DMS153 (cell line): Measurements from ENCODE around the gene TMEM260.
"Not testable (repeated sequence)": the region's sequence is repeated elsewhere in the genome, so short reads cannot be mapped to it uniquely, and the experiment has no call there.

Experiments used
- DNase-seq: peaks from one replicate; lab custom pipeline; 2025; lab: John Stamatoyannopoulos, UW

The TMEM260 gene

DNA sequence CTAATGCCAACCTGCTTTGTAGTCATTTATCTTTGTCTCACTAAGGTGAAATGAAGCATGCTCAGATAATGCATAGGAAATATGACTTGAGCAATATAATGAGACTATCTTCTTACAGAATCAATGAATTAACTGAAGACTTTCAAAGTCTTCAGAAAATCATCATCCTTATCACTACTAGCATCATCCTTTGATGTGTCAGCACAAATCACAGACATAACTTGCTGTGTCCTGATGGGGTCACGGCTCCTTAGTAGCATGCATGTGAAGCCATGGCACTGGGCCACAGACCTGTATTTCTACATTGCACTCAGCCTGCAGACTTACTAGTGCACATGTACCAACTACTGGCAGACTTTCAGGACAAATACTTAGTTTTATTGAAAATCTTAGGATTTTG, 18.9 kb downstream of the TMEM260 start:
- no peak for DNase-seq

DNA sequence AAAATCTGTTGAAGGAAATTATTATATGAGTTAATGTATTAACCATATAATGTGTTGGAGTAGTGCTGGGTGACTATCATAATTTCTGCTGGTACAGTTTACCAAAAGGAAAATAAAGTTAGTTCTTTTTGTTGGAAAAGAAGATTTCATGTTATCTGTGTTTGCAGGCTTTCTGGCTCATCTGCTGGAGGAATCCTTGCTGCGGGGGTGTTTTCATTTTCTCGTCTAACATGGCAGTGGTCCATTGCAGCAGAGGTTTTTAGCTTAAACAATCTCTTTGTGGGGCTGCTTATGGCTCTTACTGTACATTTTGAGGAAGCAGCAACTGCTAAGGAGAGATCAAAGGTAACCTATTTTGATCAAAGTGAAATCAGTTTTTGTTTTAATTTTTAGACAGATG, 24.1 kb downstream of the TMEM260 start:
- no peak for DNase-seq

DNA sequence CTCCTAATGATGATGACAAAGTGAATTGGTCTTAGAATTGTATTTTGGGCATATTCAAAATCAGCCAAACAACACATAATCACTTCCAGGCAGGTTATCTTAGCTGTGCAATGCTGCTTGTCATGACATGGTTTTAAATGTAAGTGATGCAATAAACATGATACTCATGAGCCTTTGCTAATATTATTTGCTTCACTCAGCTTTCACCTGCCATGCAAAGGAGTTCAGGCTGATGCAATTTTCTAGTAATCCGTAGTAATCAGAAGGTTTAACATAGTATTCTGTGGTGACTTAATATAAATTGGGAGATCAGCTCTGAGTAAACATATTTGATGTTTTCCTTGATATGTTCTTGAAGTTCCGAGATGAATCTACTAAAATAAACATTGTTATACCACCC, 29.1 kb downstream of the TMEM260 start:
- DNase-seq: peak; percentile 6

DNA sequence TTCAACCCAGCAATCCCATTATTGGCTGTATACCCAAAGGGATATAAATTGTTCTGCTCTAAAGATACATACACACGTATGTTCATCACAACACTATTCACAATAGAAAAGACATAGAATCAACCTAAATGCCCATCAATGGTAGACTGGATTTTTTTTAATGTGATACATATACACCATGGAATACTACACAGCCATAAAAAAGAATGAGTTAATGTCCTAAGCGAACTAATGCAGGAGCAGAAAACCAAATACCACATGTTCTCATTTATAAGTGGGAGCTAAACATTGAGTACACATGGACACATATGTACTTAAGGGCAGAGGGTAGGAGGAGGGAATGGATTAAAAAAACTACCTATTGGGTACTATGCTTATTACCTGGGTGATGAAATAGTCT, 32.1 kb downstream of the TMEM260 start:
- not testable (repeated sequence) for DNase-seq

DNA sequence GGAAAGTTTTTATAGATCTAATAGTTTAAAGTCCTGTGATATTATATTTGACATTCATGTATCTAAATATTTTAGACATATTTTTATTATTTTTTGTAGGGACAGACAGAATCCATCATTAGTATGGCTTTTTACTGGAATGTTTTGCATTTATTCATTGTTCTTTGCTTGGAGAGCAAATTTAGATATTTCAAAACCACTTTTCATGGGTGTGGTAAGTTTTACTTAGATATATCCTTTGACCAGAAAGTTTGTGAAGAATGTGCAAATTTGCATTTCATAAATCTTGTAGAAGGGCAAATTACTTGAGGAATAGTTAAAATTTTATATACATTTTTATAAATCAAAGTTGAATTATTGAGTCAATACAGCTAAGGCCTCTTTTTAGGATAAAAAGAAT, 37.5 kb downstream of the TMEM260 start:
- no peak for DNase-seq

DNA sequence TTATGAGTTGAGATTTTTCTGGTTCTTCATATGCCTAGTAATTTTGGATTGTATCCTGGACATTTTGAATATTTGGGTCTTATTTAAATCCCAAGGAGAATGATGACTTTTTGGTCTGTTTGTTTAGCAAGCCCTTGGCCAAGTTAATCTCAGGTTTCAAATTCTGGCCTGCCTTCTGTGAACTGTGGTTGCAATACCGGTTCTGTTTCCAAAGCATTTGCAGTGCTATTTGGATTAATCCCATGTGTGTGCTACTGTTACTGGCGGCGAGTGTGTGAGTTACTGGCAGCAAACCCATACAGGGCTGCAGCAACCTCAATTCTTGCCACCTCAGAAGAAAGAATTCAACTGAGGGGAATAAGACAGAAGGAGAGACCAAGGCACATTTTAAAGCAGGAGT, 51.1 kb downstream of the TMEM260 start:
- no peak for DNase-seq

DNA sequence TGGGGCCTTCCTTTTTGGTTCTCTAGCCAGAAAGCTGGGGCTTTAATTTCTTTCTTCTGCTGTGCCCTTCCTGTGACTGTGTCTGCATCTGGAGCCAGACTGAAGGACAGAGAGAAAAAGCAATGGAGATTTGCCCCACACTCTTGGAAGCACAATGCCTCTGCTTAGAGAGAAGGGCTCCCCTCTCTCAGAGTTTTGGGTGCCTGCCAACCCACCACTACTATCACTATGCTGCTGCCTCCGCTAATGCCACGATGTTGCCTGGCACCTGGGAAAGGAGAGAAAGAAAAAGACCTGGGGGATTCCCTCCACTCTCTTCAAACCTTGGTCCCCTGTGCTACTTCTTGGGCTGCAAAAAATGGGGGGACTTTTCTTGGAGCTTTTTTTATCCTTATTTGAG, 52.6 kb downstream of the TMEM260 start:
- DNase-seq: no peak

DNA sequence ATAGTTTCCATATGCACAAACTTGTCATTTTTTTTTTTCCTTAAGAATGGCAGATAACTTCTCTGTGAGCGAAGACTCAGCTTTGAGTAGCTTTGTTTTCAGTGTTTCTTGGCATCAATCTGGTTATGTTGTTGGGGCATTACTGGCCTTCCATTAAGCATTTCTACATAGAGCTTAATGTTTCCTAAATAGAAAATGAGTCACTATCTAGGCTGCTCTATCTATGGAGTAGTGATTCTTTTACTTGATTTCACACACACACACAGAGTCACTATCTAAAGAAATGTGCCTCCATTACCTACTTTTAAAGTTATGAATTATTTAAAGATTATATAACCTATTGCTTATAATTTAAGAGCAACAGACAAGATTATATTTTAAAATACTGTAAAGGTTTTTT, 53.9 kb downstream of the TMEM260 start:
- no peak for DNase-seq

DNA sequence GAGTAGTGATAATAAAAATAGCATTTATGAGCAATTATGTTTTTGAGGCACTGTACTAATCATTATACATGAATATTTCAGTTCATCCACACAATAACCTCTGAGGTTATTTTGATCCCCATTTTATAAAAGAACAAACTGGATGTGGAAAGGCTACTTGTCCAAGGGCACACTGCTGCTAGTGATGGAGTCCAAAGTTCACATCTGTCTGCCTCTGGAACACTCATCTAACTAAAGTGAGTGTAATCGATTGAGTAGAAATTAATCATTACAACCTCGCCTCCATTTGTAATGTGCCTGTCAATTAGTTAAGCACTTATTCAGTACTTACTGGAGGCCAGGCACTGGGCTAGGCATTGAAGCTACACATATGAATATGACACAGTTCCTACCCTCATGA, 55.4 kb downstream of the TMEM260 start:
- no peak for DNase-seq

DNA sequence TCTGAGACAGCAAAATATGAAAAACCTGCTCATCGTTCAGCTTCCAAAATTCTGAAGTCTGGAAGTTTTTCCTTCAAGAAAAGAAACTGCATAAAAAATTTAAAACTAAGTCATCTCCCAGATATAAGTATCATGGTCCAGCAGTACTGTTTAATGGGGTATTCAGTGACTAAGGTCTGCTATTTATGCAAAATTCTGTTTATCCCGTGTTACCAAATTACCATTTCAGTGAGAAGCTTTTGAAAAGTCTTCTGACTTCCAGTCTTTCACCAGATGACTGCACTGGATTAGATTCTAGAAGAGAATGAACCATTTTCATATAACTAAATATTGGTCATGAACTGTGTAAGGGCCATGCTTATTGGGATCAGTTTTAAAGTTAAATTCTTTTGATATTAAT, 67.9 kb downstream of the TMEM260 start:
- no peak for DNase-seq

DNA sequence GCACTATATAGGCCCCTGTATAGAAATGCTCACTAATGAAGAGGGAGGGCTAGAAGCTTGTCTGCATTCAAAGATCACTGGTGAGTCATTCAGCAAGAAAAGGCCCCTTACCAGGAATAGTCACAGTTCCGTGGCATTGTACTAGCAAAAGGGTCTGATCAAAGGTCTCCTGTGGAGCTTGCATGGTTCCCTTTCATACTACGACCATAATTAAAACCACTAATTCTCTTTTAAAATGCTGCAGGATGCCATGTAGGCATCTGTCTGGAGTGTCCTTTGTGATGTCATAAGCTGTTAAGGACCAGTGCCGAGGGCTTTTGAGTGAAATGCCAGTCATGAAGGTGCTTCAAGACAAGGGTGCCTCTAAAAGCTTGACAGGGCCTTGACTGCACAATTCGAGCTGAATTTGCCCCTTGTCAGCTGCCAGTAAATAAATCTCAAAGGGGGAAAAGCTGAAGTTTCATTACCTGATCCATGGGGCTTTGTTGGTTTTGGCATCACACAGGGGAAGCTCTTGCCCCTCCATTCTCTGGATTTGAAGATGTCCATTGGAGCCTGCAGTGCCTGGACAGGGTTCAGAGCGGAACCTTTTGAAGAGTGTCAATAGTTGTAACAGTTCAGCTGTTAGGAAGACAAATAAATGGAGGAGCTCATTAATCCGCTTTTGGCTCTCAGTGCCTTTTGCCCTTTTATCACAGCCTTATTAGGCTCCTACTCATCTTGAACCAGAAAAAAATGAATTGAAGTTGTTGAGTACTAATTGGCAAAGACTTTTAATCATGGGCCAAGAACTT, 69.1 kb downstream of the TMEM260 start:
- peak; percentile 86 for DNase-seq

DNA sequence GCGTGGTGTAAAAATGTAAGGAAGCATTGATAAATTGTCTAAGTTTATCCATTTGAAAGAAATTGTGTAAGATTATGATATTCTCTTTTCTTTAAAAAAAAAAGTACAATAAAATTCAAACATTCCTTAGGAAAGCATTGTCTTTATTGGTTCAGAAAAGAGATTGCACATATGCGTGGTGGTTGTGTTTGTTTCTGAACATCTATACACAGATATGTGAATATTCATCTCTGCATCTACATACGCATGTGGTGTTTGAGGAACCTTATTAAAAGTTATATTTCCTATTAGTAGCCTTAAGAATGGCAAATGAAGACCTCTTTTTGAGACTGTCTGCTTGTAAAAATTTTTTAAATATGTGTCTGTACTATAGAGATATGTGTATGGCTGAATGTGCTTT, 69.8 kb downstream of the TMEM260 start:
- no peak for DNase-seq

DNA sequence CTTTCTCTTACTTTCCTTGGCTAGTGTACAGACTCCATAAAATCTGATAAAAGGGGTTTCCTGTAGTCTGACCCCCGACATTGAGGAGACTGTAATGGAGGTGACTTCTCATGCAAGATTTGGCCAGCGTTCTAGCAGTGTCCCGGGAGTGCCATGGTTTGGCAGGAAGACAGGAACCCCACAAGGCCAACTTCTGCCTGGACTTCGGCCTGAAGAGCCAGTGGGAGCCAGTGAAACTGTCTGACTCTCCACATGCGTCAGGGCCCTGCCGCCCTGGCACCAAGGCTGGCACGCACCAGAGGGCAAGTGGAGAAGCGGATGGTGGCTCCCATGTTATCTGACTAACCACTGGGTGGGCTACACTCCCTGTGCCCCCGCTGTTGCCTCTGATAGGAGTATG, 70.5 kb downstream of the TMEM260 start:
- DNase-seq: no peak

DNA sequence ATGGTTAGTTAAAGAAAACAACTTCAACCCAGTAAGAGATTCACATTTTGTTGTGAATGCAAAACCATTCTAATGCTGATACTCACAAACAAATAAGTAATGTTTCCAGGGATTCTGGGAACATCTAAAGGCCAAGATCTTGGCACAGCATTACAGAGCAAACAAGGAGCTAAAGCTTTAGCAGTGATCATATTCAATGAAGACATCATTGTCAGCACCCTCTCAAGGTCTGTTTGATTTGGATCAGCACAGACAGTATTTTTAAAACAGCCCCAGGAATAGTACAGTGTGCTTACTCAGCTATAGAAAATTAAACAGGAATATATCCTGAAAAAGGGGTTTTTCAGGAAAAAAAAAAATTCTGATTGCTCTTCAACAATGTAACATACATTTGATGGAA, 71.4 kb downstream of the TMEM260 start:
- DNase-seq: no peak

DNA sequence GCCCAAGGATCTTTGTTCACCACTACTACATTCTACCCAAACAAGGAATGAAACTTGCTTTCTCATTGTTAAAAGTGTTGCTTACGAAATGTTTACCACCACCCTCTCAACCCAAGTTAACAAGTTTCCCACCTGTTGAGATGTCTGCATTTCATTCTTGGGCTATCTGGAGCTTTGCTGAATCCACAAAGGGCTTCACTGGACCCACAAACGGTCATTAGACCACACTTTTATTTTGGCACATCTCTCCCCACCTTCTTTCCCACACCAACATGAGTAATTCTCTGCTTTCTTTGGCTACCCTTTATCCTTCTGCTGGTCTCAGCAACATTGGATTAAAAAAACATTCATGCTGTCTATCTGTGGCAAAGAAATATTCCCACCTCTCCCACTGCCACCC, 78.0 kb downstream of the TMEM260 start:
- no peak for DNase-seq

DNA sequence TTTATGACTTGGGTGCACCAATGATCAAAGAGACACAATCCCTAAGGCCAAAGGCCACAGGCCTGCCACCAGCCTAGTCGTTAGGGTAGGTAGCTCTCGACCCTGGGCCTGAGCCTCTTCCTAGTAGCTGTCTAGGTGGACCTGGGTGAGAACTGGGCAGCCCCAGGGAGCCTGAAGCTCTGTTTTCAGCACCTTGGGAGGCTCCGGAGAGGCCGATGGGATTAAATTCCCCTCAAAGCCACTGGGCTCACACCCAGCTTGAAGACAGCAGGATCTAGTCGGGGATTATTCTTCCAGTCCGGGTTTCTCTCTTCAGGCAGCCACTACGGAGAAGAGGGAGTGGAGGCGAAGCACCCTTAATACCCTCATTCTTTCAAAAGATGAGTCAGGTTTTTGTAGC, 79.8 kb downstream of the TMEM260 start:
- no peak for DNase-seq

DNA sequence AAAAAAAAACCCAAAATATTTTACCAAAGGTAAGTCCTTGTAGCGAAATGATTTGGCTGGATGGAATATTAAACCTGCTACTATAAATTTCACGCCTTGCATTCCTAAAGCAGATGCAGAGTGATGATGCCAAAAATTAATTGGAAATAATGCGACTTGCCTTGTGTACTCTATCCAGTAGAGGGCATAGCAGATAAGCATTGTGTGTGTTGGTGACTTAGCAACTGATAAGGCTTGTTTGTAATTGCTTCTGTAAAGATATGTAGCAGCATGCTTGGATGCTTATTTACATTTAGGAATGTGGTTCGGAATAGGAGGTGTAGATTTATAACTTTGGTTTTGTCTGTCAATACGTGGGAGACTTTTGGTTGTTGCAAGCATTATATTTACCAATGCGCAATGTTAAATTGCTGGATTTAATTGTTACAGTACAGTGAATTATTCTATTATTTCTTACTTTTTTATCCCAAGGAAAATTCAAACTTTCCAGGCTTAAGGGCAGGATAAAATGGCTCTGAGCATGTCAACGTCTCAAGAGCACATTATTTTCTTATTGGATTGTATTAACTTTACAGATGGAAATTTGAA, 80.5 kb downstream of the TMEM260 start:
- DNase-seq: peak; percentile 39

DNA sequence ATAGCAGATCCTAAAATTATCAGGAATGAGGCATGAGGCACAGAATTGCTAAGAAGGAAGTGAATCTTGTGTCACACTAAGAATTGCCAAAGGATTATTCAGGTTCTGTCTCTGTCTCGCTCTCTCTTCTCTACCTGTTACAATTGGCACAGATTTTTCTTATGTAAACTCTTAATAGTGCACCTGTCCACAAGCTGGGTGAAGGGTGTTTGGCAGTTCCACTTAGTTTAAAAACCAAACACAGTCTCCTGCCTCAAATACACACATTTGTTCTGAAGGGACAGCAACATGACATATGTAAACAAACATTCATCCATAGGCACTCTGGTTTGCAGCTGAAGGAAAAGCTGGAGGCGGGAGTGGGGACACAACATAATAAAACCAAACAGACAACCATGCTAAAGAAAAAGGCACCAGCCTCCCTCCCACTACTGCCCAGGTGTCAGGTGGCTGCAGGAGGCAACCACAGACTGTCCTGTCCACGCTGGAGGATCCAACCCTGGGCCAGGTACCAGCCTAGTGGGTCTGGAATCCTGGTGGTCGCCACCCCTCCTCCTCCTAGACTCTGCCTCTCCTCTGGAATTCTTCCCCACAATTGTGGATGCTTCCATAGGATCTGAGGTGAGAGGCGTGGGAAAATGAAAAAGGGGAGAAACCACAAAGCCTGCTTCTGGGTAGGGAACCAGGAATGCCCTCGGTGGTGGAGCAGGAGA, 81.2 kb downstream of the TMEM260 start:
- DNase-seq: peak; percentile 85

DNA sequence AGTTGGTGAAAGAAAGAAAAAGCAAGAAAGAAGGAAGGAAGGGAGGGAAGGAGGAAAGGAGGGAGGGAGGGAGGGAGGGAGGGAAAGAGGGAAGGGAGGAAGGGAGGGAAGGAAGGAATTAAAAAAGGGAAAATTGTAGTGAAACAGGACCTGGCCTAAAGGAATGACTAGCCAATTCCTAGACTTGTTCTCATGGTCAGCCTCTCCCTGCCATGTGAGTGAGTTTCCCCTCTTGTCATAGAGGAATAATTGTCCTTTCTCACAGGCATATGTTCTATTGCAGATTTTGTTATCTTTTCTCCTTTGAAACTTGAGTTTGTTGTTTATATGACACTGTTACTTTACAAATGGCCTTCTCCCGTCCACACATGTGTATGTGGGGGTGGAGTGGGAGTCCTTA, 81.9 kb downstream of the TMEM260 start:
- DNase-seq: no peak

DNA sequence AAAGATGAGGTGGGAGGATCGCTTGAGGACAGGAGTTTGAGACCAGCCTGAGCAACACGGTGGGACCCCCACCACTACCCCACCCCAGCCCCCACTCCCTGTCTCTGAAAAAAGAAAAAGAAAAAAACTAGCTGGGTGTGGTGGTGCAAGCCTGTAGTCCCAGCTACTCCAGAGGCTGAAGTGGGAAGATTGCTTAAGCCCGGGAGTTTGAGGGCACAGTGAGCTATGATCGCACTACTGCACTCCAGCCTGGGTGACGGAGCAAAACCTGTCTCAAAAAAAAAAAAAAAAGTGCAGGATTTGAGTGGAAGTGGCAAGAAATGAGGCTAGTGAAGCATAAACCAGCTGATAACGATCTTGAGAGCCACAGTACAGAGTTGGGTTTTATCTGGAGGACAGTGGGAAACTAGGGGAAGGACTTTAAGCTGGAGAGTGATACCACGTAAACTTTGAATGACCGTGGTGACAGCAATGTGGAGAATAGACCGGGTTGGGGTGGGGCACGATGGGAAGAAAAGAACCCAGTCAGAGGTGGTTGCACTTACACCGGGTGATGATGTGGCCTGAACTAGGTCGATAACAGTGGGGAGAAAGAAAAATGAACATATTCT, 85.3 kb downstream of the TMEM260 start:
- DNase-seq: no peak

DNA sequence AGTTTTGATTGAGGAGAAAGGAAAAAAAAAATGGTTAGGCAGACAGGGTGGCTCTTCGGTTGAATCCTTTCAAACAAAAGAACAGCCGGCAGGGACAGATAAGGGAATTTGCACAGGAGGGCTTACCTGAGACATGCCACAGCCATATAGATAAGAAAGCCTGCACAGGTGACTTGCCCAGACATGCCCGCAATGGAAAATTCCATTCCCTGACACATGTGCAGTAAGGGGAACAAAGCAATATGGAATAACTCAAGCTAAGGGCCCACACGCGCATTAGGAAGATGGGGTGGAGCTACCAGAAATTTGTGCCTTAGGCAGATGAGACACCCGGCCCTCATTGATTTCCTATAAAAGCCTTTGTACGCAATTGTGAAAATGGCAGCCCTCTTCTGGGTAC, 86.7 kb downstream of the TMEM260 start:
- DNase-seq: no peak

DNA sequence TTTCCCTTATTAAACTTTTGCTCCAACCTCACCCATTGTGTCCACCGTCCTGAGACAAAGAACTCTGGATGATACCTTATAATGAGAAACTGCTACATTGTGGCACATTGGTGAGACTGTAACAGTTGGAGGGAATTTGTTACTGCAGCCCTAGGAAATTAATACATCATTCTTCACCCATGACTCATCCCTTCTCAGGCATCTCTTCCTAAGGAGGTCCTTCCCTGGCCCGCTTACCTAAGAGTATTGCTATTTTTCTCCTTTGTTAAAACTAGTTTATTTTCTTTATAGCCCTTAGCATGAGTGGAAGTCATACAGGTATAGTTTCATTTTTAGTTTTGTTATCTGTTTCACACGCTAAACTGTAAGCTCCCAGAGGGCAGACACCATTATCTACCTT, 87.1 kb downstream of the TMEM260 start:
- no peak for DNase-seq

DNA sequence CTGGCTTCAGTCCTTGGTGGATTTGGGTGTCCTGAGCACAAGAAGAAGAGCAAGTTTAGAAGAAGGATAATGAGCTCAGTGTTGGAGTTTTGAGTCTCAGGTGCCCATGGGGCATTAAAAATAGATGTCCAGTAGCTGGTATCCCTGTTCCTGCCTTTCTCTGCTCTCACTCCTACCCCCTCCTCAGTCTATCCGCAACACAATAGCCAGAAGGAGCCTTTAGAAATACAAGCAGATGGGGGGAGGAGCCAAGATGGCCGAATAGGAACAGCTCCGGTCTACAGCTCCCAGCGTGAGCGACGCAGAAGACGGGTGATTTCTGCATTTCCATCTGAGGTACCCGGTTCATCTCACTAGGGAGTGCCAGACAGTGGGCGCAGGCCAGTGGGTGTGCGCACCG, 87.7 kb downstream of the TMEM260 start:
- DNase-seq: not testable (repeated sequence)
